PC-3 (cell line): ENCODE results near the gene TREM1. TPM values are rescaled to one million over a fixed set of nuclear protein-coding genes. Genes with fewer than 3 reads are reported as not detected.

ENCODE experiments used
- ATAC-seq: fragments of 200-7000 bp; cut with Tn5 transposase; 2 replicates; pipeline ENCODE4 v1.9.1; 2020; ENCODE audit warnings: mild to moderate bottlenecking, moderate library complexity
- BruUV-seq: library from RNA; stranded (reverse); fragments of 400-500 nt; replicated peaks from 2 replicates; lab custom pipeline; 2021; lab: Mats Ljungman, UMichigan
- CTCF ChIA-PET: fragments of 300-600 bp; sonication (Branson Sonifier 250); formaldehyde crosslinking; loops from one replicate; lab custom pipeline; 2022; ENCODE audit warnings: antibody characterized with exemption; lab: Charles Lee
- POLR2A ChIA-PET: fragments of 300-600 bp; sonication (Branson Sonifier 250); formaldehyde crosslinking; loops from one replicate; lab custom pipeline; 2022; ENCODE audit warnings: antibody characterized with exemption; ENCODE audit not compliant: unreplicated experiment; lab: Charles Lee
- DNase-seq: peaks from one replicate; pipeline ENCODE4 v3.0.0-alpha.2; 2015
- H2AFZ ChIP-seq: fragments of 300-600 bp; sonication (generic); 2 replicates; pipeline ENCODE4 v1.6.0; 2016; ENCODE audit warnings: antibody characterized with exemption, low read length
- H3F3A ChIP-seq: fragments of 300-600 bp; sonication (generic); one replicate; pipeline ENCODE4 v1.6.0; 2017; ENCODE audit warnings: antibody characterized with exemption, low read length, control low read depth, mild to moderate bottlenecking; ENCODE audit not compliant: unreplicated experiment
- H3K27ac ChIP-seq: fragments of 300-600 bp; sonication (generic); 2 replicates; pipeline ENCODE4 v1.5.1; 2016; ENCODE audit warnings: mild to moderate bottlenecking, low read length
- H3K27me3 ChIP-seq: fragments of 300-600 bp; sonication (generic); 2 replicates; pipeline ENCODE4 v1.6.1; 2016; ENCODE audit warnings: low read length, mixed read lengths
- H3K36me3 ChIP-seq: fragments of 300-600 bp; sonication (generic); 2 replicates; pipeline ENCODE4 v1.6.1; 2016; ENCODE audit warnings: low read depth, mixed run types, low read length, mixed read lengths
- H3K4me1 ChIP-seq: fragments of 300-600 bp; sonication (generic); 2 replicates; pipeline ENCODE4 v1.5.1; 2016; ENCODE audit warnings: low read length; ENCODE audit not compliant: insufficient read depth
- H3K4me2 ChIP-seq: fragments of 300-600 bp; sonication (generic); 2 replicates; pipeline ENCODE4 v1.6.0; 2016; ENCODE audit warnings: low read length
- H3K4me3 ChIP-seq: fragments of 300-600 bp; sonication (generic); 2 replicates; pipeline ENCODE4 v1.5.1; 2016; ENCODE audit warnings: mild to moderate bottlenecking, low read length, mixed read lengths
- H3K79me2 ChIP-seq: fragments of 300-600 bp; sonication (generic); 2 replicates; pipeline ENCODE4 v1.6.1; 2017; ENCODE audit warnings: low read length, mixed read lengths
- H3K9ac ChIP-seq: fragments of 300-600 bp; sonication (generic); 2 replicates; pipeline ENCODE4 v1.6.0; 2016; ENCODE audit warnings: mild to moderate bottlenecking, low read length
- H3K9me2 ChIP-seq: fragments of 300-600 bp; sonication (generic); replicated peaks from 2 replicates; pipeline ENCODE4 v1.6.1; 2016; ENCODE audit warnings: mixed run types, low read length, mixed read lengths
- H3K9me3 ChIP-seq: fragments of 300-600 bp; sonication (generic); 2 replicates; pipeline ENCODE4 v1.6.1; 2016; ENCODE audit warnings: low read length, mixed read lengths
- H4K20me1 ChIP-seq: fragments of 300-600 bp; sonication (generic); 2 replicates; pipeline ENCODE4 v1.6.1; 2016; ENCODE audit warnings: low read length, mixed read lengths
- CTCF ChIP-seq: fragments of 300-600 bp; sonication (generic); conservative IDR thresholded peaks from 2 replicates; pipeline ENCODE4 v1.5.1; 2017; ENCODE audit warnings: antibody characterized with exemption, low read depth, mild to moderate bottlenecking, low read length
- EZH2 ChIP-seq: fragments of 300-600 bp; sonication (generic); IDR thresholded peaks from one replicate; pipeline ENCODE4 v1.6.1; 2017; ENCODE audit warnings: antibody characterized with exemption, mild to moderate bottlenecking, low read length; ENCODE audit not compliant: unreplicated experiment
- EZH2phosphoT487 ChIP-seq: fragments of 300-600 bp; sonication (generic); IDR thresholded peaks from 2 replicates; pipeline ENCODE4 v1.6.1; 2018; ENCODE audit warnings: mild to moderate bottlenecking, antibody characterized with exemption, low read length, borderline replicate concordance
- intact Hi-C: fragments of 100-400 bp; cut with micrococcal nuclease; formaldehyde crosslinking; loops from 2 replicates; pipeline ENCODE4 v1.9.0; 2023
- total RNA-seq: library from RNA; depleted of rRNA; stranded (reverse); fragments of >200 nt; gene quantifications from 2 replicates; pipeline ENCODE4 v1.2.3, GENCODE V29; 2014

The TREM1 gene
- total RNA-seq, 1 experiment from 2014 or later = 0.98 TPM

GRCh38 chr6:41277605-41278004 lies 8.9 kb downstream of the TREM1 start:
- no peak overlapping the region for H3K9ac ChIP-seq
- ATAC-seq (no peak), DNase-seq (no peak)
- no peaks in the 10 kb centered on the region for H3K9me2 ChIP-seq
- H3K4me2 ChIP-seq = no peak overlapping the region
- peaks cover 8% of the 10 kb centered on the region; the same call in 1 of the 2 replicates for H3K4me1 ChIP-seq
- CTCF ChIA-PET = no interaction called here
- no peak overlapping the region for H2AFZ ChIP-seq
- H3K79me2 ChIP-seq = no peaks in the 10 kb centered on the region
- no peak overlapping the region for H3K27ac ChIP-seq
- no peaks in the 10 kb centered on the region for H4K20me1 ChIP-seq
- no peaks in the 10 kb centered on the region for H3F3A ChIP-seq
- peaks cover 28% of the 10 kb centered on the region for H3K27me3 ChIP-seq
- no peak for TF ChIP-seq EZH2
- no peak for TF ChIP-seq EZH2phosphoT487
- no peak for TF ChIP-seq CTCF
- H3K36me3 ChIP-seq = no peaks in the 10 kb centered on the region
- H3K9me3 ChIP-seq = no peaks in the 10 kb centered on the region
- intact Hi-C loops = no loop called here
- POLR2A ChIA-PET = no interaction called here
- BruUV-seq = no TSS peak
- no peak overlapping the region for H3K4me3 ChIP-seq

- H4K20me1 ChIP-seq = no peaks in the 10 kb centered on the region
- H3K4me2 ChIP-seq = no peak overlapping the region
- no peaks in the 10 kb centered on the region for H3F3A ChIP-seq
- H3K4me3 ChIP-seq = no peak overlapping the region
- TF ChIP-seq EZH2 (no peak), CTCF (no peak), EZH2phosphoT487 (no peak)
- no peaks in the 10 kb centered on the region for H3K9me3 ChIP-seq
- H3K9ac ChIP-seq = no peak overlapping the region
- BruUV-seq = no TSS peak
- no peaks in the 10 kb centered on the region for H3K36me3 ChIP-seq
- ATAC-seq (no peak), DNase-seq (no peak)
- no peaks in the 10 kb centered on the region for H3K9me2 ChIP-seq
- H3K27me3 ChIP-seq = peaks cover 37% of the 10 kb centered on the region
- H3K4me1 ChIP-seq = 0 out of 2 replicates have a peak, but pooled peaks cover 3% of the 10 kb centered on the region
- intact Hi-C loops = no loop called here
- no peaks in the 10 kb centered on the region for H3K79me2 ChIP-seq
- H2AFZ ChIP-seq = no peak overlapping the region
- H3K27ac ChIP-seq = no peak overlapping the region
- POLR2A ChIA-PET = no interaction called here
- CTCF ChIA-PET = no interaction called here
Observed at GRCh38 chr6:41275489-41275888, 11.0 kb downstream of the TREM1 start.

- H3K9me3 ChIP-seq = no peaks in the 10 kb centered on the region
- H2AFZ ChIP-seq = no peak overlapping the region
- no peaks in the 10 kb centered on the region for H3K4me1 ChIP-seq
- no peak for ATAC-seq
- intact Hi-C loops = no loop called here
- H3K9me2 ChIP-seq = no peaks in the 10 kb centered on the region
- no peaks in the 10 kb centered on the region for H4K20me1 ChIP-seq
- no TSS peak for BruUV-seq
- no peak overlapping the region for H3K4me3 ChIP-seq
- H3K27ac ChIP-seq = no peak overlapping the region
- POLR2A ChIA-PET = no interaction called here
- DNase-seq = no peak
- H3K79me2 ChIP-seq = no peaks in the 10 kb centered on the region
- H3K36me3 ChIP-seq = no peaks in the 10 kb centered on the region
- TF ChIP-seq EZH2 = no peak
- TF ChIP-seq CTCF = no peak
- TF ChIP-seq EZH2phosphoT487 = no peak
- H3K4me2 ChIP-seq = no peak overlapping the region
- no peak overlapping the region for H3K9ac ChIP-seq
- peaks cover 37% of the 10 kb centered on the region for H3K27me3 ChIP-seq
- CTCF ChIA-PET = no interaction called here
- no peaks in the 10 kb centered on the region for H3F3A ChIP-seq
Observed at GRCh38 chr6:41274256-41274655, 12.2 kb downstream of the TREM1 start.
